ENCODE results near the gene AKT3.
"Not testable (repeated sequence)": the region's sequence is repeated elsewhere in the genome, so short reads cannot be mapped to it uniquely, and the experiment has no call there.

Gene AKT3

DNA sequence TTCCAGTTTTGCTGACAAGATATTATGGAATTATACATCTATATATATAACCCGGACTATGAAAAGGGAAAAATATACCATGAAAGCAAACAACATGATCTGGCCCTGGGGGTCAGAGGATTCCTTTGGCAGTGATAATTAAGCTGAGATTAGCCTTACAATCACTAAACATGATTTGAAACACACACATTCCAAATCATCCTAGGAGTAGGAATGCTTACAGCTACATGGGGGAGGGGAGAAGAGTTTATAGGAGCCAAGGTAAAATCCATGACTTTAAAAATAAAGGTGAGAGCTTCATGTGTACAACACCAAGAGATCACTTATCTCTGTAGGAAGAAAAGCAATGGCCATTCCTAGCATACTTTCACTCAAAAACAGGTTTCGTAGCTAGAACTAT, 57.6 kb downstream of the AKT3 start:
- TF ChIP-seq CTCF (IDR thresholded peaks at IDR 0.05; ENCODE audit: borderline replicate concordance, control extremely low read depth, extremely low read depth, insufficient read depth, missing control alignments): no peak
- in situ Hi-C loops (cut with MboI; ENCODE audit: low sequenced_read_pairs, unreplicated experiment): no loop called here
- no peak for DNase-seq (ENCODE audit: low spot score)

- in situ Hi-C loops (cut with MboI; ENCODE audit: low sequenced_read_pairs, unreplicated experiment): no loop called here
- no peak for DNase-seq (ENCODE audit: low spot score)
- no peak for TF ChIP-seq CTCF (IDR thresholded peaks at IDR 0.05; ENCODE audit: borderline replicate concordance, control extremely low read depth, extremely low read depth, insufficient read depth, missing control alignments)
These were observed 58.3 kb downstream of the AKT3 start for GRCh38 chr1:243791586-243792267.

- no peak for DNase-seq (ENCODE audit: low spot score)
- no peak for TF ChIP-seq CTCF (IDR thresholded peaks at IDR 0.05; ENCODE audit: borderline replicate concordance, control extremely low read depth, extremely low read depth, insufficient read depth, missing control alignments)
- in situ Hi-C loops (cut with MboI; ENCODE audit: low sequenced_read_pairs, unreplicated experiment): no loop called here
These were observed 59.6 kb downstream of the AKT3 start for GRCh38 chr1:243790404-243790803.

- no peak for DNase-seq (ENCODE audit: low spot score)
- TF ChIP-seq CTCF (IDR thresholded peaks at IDR 0.05; ENCODE audit: borderline replicate concordance, control extremely low read depth, extremely low read depth, insufficient read depth, missing control alignments): no peak
- in situ Hi-C loops (cut with MboI; ENCODE audit: low sequenced_read_pairs, unreplicated experiment): no loop called here
These were observed 63.5 kb downstream of the AKT3 start for GRCh38 chr1:243786531-243786930.

DNA sequence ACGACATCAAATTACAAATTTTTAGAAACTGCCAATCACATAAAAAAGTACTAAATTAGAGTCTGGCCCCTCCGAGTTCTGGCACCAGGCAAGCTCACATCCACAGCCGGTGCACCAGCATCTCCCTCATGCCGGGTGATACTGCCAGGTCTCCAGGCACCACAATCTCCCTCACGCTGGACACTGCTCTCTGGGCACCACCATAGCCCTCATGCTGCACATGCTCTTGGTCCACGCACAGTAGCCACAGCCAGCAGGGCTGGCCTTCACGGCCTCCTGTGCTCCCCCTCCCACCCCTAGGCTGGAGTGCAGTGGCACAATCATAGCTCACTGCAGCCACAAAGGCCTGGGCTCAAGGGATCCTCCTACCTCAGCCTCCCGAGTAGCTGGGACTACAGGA, 65.5 kb downstream of the AKT3 start:
- in situ Hi-C loops (cut with MboI; ENCODE audit: low sequenced_read_pairs, unreplicated experiment): no loop called here
- no peak for TF ChIP-seq CTCF (IDR thresholded peaks at IDR 0.05; ENCODE audit: borderline replicate concordance, control extremely low read depth, extremely low read depth, insufficient read depth, missing control alignments)
- no peak for DNase-seq (ENCODE audit: low spot score)

DNA sequence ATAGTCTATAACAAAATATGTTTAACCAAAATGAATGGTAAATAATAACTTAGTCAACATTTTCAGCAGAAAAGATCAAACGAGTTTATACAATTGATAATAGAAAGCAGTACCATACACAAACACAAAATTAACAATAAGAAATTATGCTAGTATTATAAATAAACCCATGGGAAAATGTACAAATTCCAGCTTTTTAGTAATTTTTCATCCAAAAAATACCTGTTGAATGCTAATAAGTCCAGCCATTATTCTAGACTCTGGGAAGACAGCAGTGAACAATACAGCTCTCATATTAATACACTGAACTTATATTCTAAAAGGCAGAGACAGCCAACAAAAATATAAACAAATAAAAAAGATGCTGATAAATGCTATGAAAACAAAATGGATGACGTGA, 66.3 kb downstream of the AKT3 start:
- in situ Hi-C loops (cut with MboI; ENCODE audit: low sequenced_read_pairs, unreplicated experiment): no loop called here
- DNase-seq (ENCODE audit: low spot score): no peak
- TF ChIP-seq CTCF (IDR thresholded peaks at IDR 0.05; ENCODE audit: borderline replicate concordance, control extremely low read depth, extremely low read depth, insufficient read depth, missing control alignments): no peak

DNA sequence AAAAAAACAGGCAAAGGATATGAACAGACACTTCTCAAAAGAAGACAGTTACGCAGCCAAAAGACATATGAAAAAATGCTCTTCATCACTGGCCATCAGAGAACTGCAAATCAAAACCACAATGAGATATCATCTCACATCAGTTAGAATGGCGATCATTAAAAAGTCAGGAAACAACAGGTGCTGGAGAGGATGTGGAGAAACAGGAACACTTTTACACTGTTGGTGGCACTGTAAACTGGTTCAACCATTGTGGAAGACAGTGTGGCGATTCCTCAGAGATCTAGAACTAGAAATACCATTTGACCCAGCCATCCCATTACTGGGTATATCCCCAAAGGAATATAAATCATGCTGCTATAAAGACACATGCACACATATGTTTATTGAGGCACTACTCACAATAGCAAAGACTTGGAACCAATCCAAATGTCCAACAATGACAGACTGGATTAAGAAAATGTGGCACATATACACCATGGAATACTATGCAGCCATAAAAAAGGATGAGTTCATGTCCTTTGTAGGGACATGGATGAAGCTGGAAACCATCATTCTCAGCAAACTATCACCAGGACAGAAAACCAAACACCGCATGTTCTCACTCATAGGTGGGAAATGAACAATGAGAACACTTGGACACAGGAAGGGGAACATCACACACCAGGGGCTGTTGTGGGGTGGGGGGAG, 77.5 kb downstream of the AKT3 start:
- in situ Hi-C loops (cut with MboI; ENCODE audit: low sequenced_read_pairs, unreplicated experiment); DNase-seq (ENCODE audit: low spot score): not testable (repeated sequence)

Measured in GM13976 (cell line).